IMR-90 (cell line): Measurements from ENCODE around the gene PROX2. TPM values are rescaled to one million over a fixed set of nuclear protein-coding genes. Genes with fewer than 3 reads are reported as not detected.

Source experiments
- ATAC-seq: fragments of 200-7000 bp; cut with Tn5 transposase; 2 replicates; pipeline ENCODE4 v1.9.1; 2020; ENCODE audit warnings: low read depth, mild to moderate bottlenecking, moderate library complexity
- BruUV-seq: library from RNA; stranded (reverse); fragments of 400-500 nt; replicated peaks from 2 replicates; lab custom pipeline; 2021; lab: Mats Ljungman, UMichigan
- CTCF ChIA-PET: fragments of 300-600 bp; formaldehyde crosslinking; extraction: SDS; loops from one replicate; lab custom pipeline; 2021; ENCODE audit warnings: antibody characterized with exemption; lab: Yijun Ruan, JAX
- POLR2A ChIA-PET: fragments of 300-600 bp; sonication (Branson Sonifier 250); formaldehyde crosslinking; loops from one replicate; lab custom pipeline; 2022; ENCODE audit warnings: antibody characterized with exemption; ENCODE audit not compliant: unreplicated experiment; lab: Charles Lee
- DNase-seq: peaks from one replicate; pipeline ENCODE4 v3.0.0; 2013
- H2AFZ ChIP-seq: replicated peaks from 2 replicates; pipeline ENCODE3; 2013; ENCODE audit warnings: low read length, mild to moderate bottlenecking; ENCODE audit not compliant: poor library complexity
- H2AK5ac ChIP-seq: 2 replicates; pipeline ENCODE4 v1.6.1; 2013; ENCODE audit warnings: low read depth, low read length, inconsistent platforms
- H2AK9ac ChIP-seq: replicated peaks from 2 replicates; pipeline ENCODE3; 2013; ENCODE audit warnings: mild to moderate bottlenecking, low read depth, low read length, moderate library complexity; ENCODE audit not compliant: poor library complexity
- H2BK120ac ChIP-seq: 2 replicates; pipeline ENCODE4 v1.6.1; 2013; ENCODE audit warnings: low read depth, low read length, inconsistent platforms
- H2BK15ac ChIP-seq: 3 replicates; pipeline ENCODE4 v1.6.1; 2013; ENCODE audit warnings: low read depth, low read length, inconsistent platforms
- H2BK20ac ChIP-seq: 2 replicates; pipeline ENCODE4 v1.6.1; 2013; ENCODE audit warnings: low read depth, mild to moderate bottlenecking, inconsistent platforms, low read length, moderate library complexity
- H2BK5ac ChIP-seq: 2 replicates; pipeline ENCODE4 v1.6.1; 2013; ENCODE audit warnings: mild to moderate bottlenecking, low read depth, low read length, inconsistent platforms; ENCODE audit not compliant: poor library complexity, severe bottlenecking
- H3K14ac ChIP-seq: replicated peaks from 2 replicates; pipeline ENCODE4 v1.6.1; 2013; ENCODE audit warnings: low read depth, low read length, inconsistent platforms
- H3K18ac ChIP-seq: 2 replicates; pipeline ENCODE4 v1.6.1; 2013; ENCODE audit warnings: low read depth, low read length, control low read depth
- H3K23ac ChIP-seq: 2 replicates; pipeline ENCODE4 v1.6.1; 2013; ENCODE audit warnings: low read depth, low read length, inconsistent platforms
- H3K27ac ChIP-seq: 2 replicates; pipeline ENCODE4 v1.5.1; 2013; ENCODE audit warnings: mild to moderate bottlenecking, control low read depth, low read length; ENCODE audit not compliant: insufficient read depth
- H3K27me3 ChIP-seq: 2 replicates; pipeline ENCODE4 v1.6.1; 2013; ENCODE audit warnings: low read length; ENCODE audit not compliant: control insufficient read depth, insufficient read depth
- H3K36me3 ChIP-seq: 2 replicates; pipeline ENCODE4 v1.6.1; 2013; ENCODE audit warnings: low read length, mixed read lengths; ENCODE audit not compliant: control insufficient read depth, insufficient read depth
- H3K4ac ChIP-seq: 2 replicates; pipeline ENCODE4 v1.6.1; 2013; ENCODE audit warnings: low read depth, low read length, inconsistent platforms
- H3K4me1 ChIP-seq: 2 replicates; pipeline ENCODE4 v1.6.1; 2013; ENCODE audit warnings: low read length, mixed read lengths; ENCODE audit not compliant: control insufficient read depth, insufficient read depth
- H3K4me2 ChIP-seq: 2 replicates; pipeline ENCODE4 v1.6.1; 2013; ENCODE audit warnings: low read depth, mild to moderate bottlenecking, control low read depth, low read length, moderate library complexity
- H3K4me3 ChIP-seq: 2 replicates; pipeline ENCODE4 v1.5.1; 2013; ENCODE audit warnings: low read depth, mild to moderate bottlenecking, control low read depth, low read length, moderate library complexity; ENCODE audit not compliant: insufficient read depth
- H3K56ac ChIP-seq: 2 replicates; pipeline ENCODE4 v1.6.1; 2013; ENCODE audit warnings: low read length, inconsistent platforms; ENCODE audit not compliant: insufficient read depth; ENCODE audit errors: extremely low read depth
- H3K79me1 ChIP-seq, 2 experiments: 2 replicates each; pipeline ENCODE4 v1.6.1; 2013; ENCODE audit warnings: low read length in 2 of 2, inconsistent platforms in 1 of 2, low read depth in 1 of 2
- H3K9ac ChIP-seq: 2 replicates; pipeline ENCODE4 v1.6.1; 2013; ENCODE audit warnings: low read depth, low read length, control low read depth
- H3K9me1 ChIP-seq: 2 replicates; pipeline ENCODE4 v1.6.1; 2013; ENCODE audit warnings: low read length, inconsistent platforms; ENCODE audit not compliant: insufficient read depth
- H3K9me3 ChIP-seq: 2 replicates; pipeline ENCODE4 v1.6.1; 2013; ENCODE audit warnings: low read length; ENCODE audit not compliant: control insufficient read depth, insufficient read depth
- H4K20me1 ChIP-seq: 2 replicates; pipeline ENCODE4 v1.6.1; 2013; ENCODE audit warnings: low read length, inconsistent platforms; ENCODE audit not compliant: insufficient read depth
- H4K5ac ChIP-seq: 2 replicates; pipeline ENCODE4 v1.6.1; 2013; ENCODE audit warnings: mild to moderate bottlenecking, low read depth, low read length, control low read depth
- H4K8ac ChIP-seq, 2 experiments: 2 replicates each; pipeline ENCODE4 v1.6.1; 2013; ENCODE audit warnings: low read depth in 2 of 2, low read length in 2 of 2, control low read depth in 1 of 2, inconsistent platforms in 1 of 2
- H4K91ac ChIP-seq: 2 replicates; pipeline ENCODE4 v1.6.1; 2013; ENCODE audit warnings: low read depth, low read length, inconsistent platforms; ENCODE audit not compliant: insufficient read depth
- BHLHE40 ChIP-seq: fragments of 150-350 bp; IDR thresholded peaks from 2 replicates; pipeline ENCODE4 v1.6.1; 2016; ENCODE audit warnings: mild to moderate bottlenecking, low read depth, low read length
- CEBPB ChIP-seq: IDR thresholded peaks from 2 replicates; pipeline ENCODE4 v1.6.1; 2012; ENCODE audit warnings: low read depth, low read length, improper control_type of control experiment
- CHD1 ChIP-seq: IDR thresholded peaks from 2 replicates; pipeline ENCODE4 v1.6.1; 2012; ENCODE audit warnings: low read depth, low read length, improper control_type of control experiment
- CTCF ChIP-seq: conservative IDR thresholded peaks from 2 replicates; pipeline ENCODE4 v1.5.1; 2012; ENCODE audit warnings: mild to moderate bottlenecking, low read depth, low read length, improper control_type of control experiment
- FOS ChIP-seq: fragments of 150-350 bp; IDR thresholded peaks from 2 replicates; pipeline ENCODE4 v1.6.1; 2016; ENCODE audit warnings: low read depth, low read length
- MAZ ChIP-seq: IDR thresholded peaks from 2 replicates; pipeline ENCODE4 v1.6.1; 2012; ENCODE audit warnings: low read depth, mild to moderate bottlenecking, low read length, improper control_type of control experiment, moderate library complexity, borderline replicate concordance
- MXI1 ChIP-seq: IDR thresholded peaks from 2 replicates; pipeline ENCODE4 v1.6.1; 2012; ENCODE audit warnings: low read depth, mild to moderate bottlenecking, low read length, moderate library complexity, borderline replicate concordance
- NFE2L2 ChIP-seq: fragments of 150-350 bp; IDR thresholded peaks from 2 replicates; pipeline ENCODE4 v1.6.1; 2016; ENCODE audit warnings: low read depth, mild to moderate bottlenecking, low read length
- POLR2A ChIP-seq: IDR thresholded peaks from 2 replicates; pipeline ENCODE4 v1.6.1; 2012; ENCODE audit warnings: mild to moderate bottlenecking, low read depth, low read length
- RAD21 ChIP-seq: IDR thresholded peaks from 2 replicates; pipeline ENCODE4 v1.6.1; 2012; ENCODE audit warnings: low read length, improper control_type of control experiment
- RCOR1 ChIP-seq: IDR thresholded peaks from 2 replicates; pipeline ENCODE4 v1.6.1; 2012; ENCODE audit warnings: mild to moderate bottlenecking, low read length, improper control_type of control experiment; ENCODE audit not compliant: insufficient replicate concordance
- RFX5 ChIP-seq: IDR thresholded peaks from 2 replicates; pipeline ENCODE4 v1.8.0; 2012; ENCODE audit warnings: low read depth, mild to moderate bottlenecking, low read length, moderate library complexity
- SMC3 ChIP-seq: fragments of 150-350 bp; IDR thresholded peaks from 2 replicates; pipeline ENCODE4 v1.6.1; 2016; ENCODE audit warnings: low read depth, mild to moderate bottlenecking, antibody characterized with exemption, low read length, moderate library complexity
- WGBS, 2 experiments: methylation state at CpG; one replicate each; pipeline versions ENCODE4 v1.1.5 to v1.1.7; 2013; ENCODE audit warnings: missing lambda C conversion rate in 2 of 2; ENCODE audit not compliant: insufficient read length in 1 of 2; ENCODE audit errors: extremely low coverage in 2 of 2; 5-methylcytosine and 5-hydroxymethylcytosine counted together
- dilution Hi-C: fragments of 300-500 bp; cut with HindIII; formaldehyde crosslinking; loops from one replicate; pipeline ENCODE4 v1.14.3; 2018; ENCODE audit warnings: low sequenced_read_pairs; ENCODE audit not compliant: unreplicated experiment
- in situ Hi-C: fragments of 300-500 bp; cut with MboI; formaldehyde crosslinking; loops from 3 replicates; pipeline ENCODE4 v1.14.3; 2019; ENCODE audit warnings: low sequenced_read_pairs, inconsistent platforms, mixed read lengths
- intact Hi-C: fragments of 100-400 bp; cut with micrococcal nuclease; formaldehyde crosslinking; loops from 2 replicates; pipeline ENCODE4 v1.10.0; 2022
- polyA plus RNA-seq, 3 experiments: library from polyadenylated mRNA; depleted of rRNA; stranded (reverse); fragments of >200 nt; gene quantifications; 2 replicates each; pipeline ENCODE4 v1.2.3, GENCODE V29; 2012; ENCODE audit warnings: low replicate concordance in 1 of 3
- total RNA-seq: library from RNA; depleted of rRNA; stranded (reverse); fragments of >200 nt; gene quantifications from 2 replicates; pipeline ENCODE4 v1.2.3, GENCODE V29; 2012

Gene PROX2
- total and polyA plus RNA-seq, 2 of the 4 experiments (the other 2 are of a cell fraction) = not detected

DNA sequence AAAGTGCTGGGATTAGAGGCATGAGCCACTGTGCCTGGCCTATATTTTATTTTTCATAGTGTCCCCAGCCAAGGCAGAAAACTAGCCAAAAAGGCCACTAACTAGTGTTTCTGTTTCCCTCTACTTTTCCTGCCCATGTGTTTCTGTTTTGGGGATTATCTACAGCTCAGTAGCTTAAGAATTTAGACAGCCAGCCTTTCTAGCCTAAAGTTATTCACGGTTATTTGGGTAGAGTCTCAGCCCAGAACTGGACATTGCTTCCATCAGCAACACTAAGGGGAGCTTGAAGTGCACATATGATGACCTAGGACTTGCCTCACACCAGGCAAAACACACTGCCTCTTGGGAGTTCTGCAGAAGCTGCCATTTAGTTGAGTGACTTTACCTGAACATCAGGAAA is 17.9 kb downstream of the PROX2 start:
- no TSS peak for BruUV-seq

More for the DNA sequence above, 17.9 kb downstream of the PROX2 start:
- Histone ChIP-seq H3K4me3 (no peak overlapping the region), H3K4me2 (no peak overlapping the region), H3K27me3 (no peaks in the 10 kb centered on the region), H2BK5ac (no peak overlapping the region), H3K14ac (no peak overlapping the region), H4K91ac (no peak overlapping the region), H2AK5ac (no peak overlapping the region), H3K9me1 (peaks cover 11% of the 10 kb centered on the region), H3K9me3 (no peaks in the 10 kb centered on the region), H3K4ac (no peak overlapping the region), H2BK120ac (no peak overlapping the region), H3K23ac (no peak overlapping the region), H4K8ac (no peak overlapping the region), H3K18ac (no peak overlapping the region), H3K79me1 (peaks cover 0 to 4% of the 10 kb centered on the region in 2 experiments; a peak in 1 of 4 replicates), H3K36me3 (no peaks in the 10 kb centered on the region), H4K5ac (no peak overlapping the region), H2AK9ac (no peak overlapping the region), H3K4me1 (peaks cover 17% of the 10 kb centered on the region), H2BK15ac (no peak overlapping the region), H4K20me1 (peaks cover 3% of the 10 kb centered on the region; the same call in 1 of the 2 replicates), H3K27ac (no peak overlapping the region), H3K56ac (no peak overlapping the region), H3K9ac (no peak overlapping the region), H2AFZ (no peak overlapping the region), H2BK20ac (no peak overlapping the region)
- ChIA-PET CTCF (no interaction called here), POLR2A (no interaction called here)
- in situ Hi-C loops (no loop called here), dilution Hi-C loops (no loop called here), intact Hi-C loops (no loop called here)
- no peak for ATAC-seq
- DNase-seq = no peak
- WGBS, 2 experiments = 80% methylated on average over 1 of the region's 1 CpG; no CpG with 5 or more reads in 1 of the 2 experiments
- TF ChIP-seq NFE2L2 (no peak), RCOR1 (no peak), CEBPB (no peak), BHLHE40 (no peak), CTCF (no peak), POLR2A (no peak), MAZ (no peak), FOS (no peak), RAD21 (no peak), CHD1 (no peak), MXI1 (no peak), SMC3 (no peak), RFX5 (no peak)
